KMS-11 (cell line): ENCODE data around the gene TBC1D1.

Source experiments
- H2AFZ ChIP-seq: fragments of 200-600 bp; sonication (generic); 2 replicates; pipeline ENCODE4 v1.6.1; 2016; ENCODE audit warnings: antibody characterized with exemption, mixed run types, low read depth
- H3K27ac ChIP-seq: fragments of 200-600 bp; sonication (generic); 2 replicates; pipeline ENCODE4 v1.6.1; 2016; ENCODE audit warnings: mild to moderate bottlenecking, mixed run types
- H3K27me3 ChIP-seq: fragments of 200-600 bp; sonication (generic); 2 replicates; pipeline ENCODE4 v1.6.1; 2017; ENCODE audit warnings: mild to moderate bottlenecking, low read depth, mixed run types, moderate library complexity; ENCODE audit not compliant: insufficient read depth
- H3K36me3 ChIP-seq: fragments of 200-600 bp; sonication (generic); 2 replicates; pipeline ENCODE4 v1.6.1; 2017; ENCODE audit warnings: mild to moderate bottlenecking, mixed run types; ENCODE audit not compliant: insufficient read depth
- H3K4me1 ChIP-seq: fragments of 200-600 bp; sonication (generic); 2 replicates; pipeline ENCODE4 v1.6.1; 2016; ENCODE audit warnings: mild to moderate bottlenecking, low read depth, mixed run types; ENCODE audit not compliant: poor library complexity, severe bottlenecking
- H3K4me2 ChIP-seq: fragments of 200-600 bp; sonication (generic); 2 replicates; pipeline ENCODE4 v1.7.0; 2016; ENCODE audit warnings: mild to moderate bottlenecking, mixed run types
- H3K4me3 ChIP-seq: fragments of 200-600 bp; sonication (generic); IDR thresholded peaks from 2 replicates; pipeline ENCODE4 v1.6.1; 2017; ENCODE audit warnings: low read depth, low read length, mixed read lengths; ENCODE audit not compliant: insufficient read depth
- H3K79me2 ChIP-seq: fragments of 200-600 bp; sonication (generic); 2 replicates; pipeline ENCODE4 v1.6.1; 2016; ENCODE audit warnings: low read depth, mixed run types; ENCODE audit not compliant: insufficient read depth
- H3K9ac ChIP-seq: fragments of 200-600 bp; sonication (generic); 2 replicates; pipeline ENCODE4 v1.6.1; 2016; ENCODE audit warnings: mild to moderate bottlenecking, mixed run types
- H4K20me1 ChIP-seq: fragments of 200-600 bp; sonication (generic); 2 replicates; pipeline ENCODE4 v1.6.1; 2016; ENCODE audit warnings: mild to moderate bottlenecking, mixed run types; ENCODE audit not compliant: insufficient read depth
- TF ChIP-seq, protein P1 (sequence below): fragments of 200-600 bp; sonication (generic); conservative IDR thresholded peaks from 2 replicates; pipeline ENCODE4 v1.6.1; 2017; ENCODE audit warnings: low read depth, mild to moderate bottlenecking, antibody characterized with exemption, low read length, moderate library complexity, mixed read lengths

The TBC1D1 gene

DNA sequence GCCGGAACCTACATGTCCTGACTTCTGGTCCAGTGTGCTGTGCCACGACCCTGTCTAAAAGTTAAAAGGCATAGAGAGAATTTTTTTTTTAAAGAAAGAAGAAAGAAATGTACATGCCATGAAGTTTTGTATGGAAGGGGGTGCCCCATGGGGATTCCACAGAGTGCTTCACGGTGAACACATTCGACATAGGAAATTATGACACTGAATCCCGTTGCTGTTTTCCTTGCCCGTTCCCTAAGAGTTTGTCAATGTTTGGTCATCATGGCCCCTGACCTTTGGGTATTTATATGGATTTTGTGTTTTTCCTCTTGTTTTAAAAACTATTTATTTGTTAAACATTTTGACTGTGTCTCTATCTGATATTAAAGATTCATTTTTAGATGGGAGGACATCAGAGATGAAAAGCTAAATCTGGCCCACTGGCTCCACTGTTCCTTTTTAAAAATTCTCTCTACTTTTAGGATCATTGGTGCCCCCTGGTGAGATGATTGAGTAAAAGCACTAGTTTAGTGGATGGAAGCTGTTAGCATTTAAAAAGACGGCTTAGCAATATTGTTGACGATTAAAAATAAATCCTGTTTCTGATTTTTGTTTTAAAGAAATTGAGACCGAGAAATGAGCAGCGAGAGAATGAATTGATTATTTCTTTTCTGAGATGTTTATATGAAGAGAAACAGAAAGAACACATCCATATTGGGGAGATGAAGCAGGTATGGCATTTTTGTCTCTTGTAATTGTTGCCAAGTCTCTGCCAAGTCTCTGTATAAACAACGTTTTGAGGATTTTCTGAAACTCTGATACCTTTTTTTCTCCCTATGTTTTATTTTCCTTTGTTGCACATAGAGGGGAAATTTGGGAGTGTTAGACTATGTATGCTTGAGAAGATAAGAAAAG is 144.3 kb downstream of the TBC1D1 start:
- Histone ChIP-seq H4K20me1 (no peaks in the 10 kb centered on the region), H2AFZ (no peak overlapping the region), H3K27me3 (no peaks in the 10 kb centered on the region), H3K27ac (no peak overlapping the region), H3K4me3 (no peak overlapping the region), H3K4me1 (no peaks in the 10 kb centered on the region), H3K9ac (no peak overlapping the region), H3K79me2 (no peaks in the 10 kb centered on the region), H3K4me2 (no peak overlapping the region), H3K36me3 (no peaks in the 10 kb centered on the region)
- TF ChIP-seq, protein P1, sequence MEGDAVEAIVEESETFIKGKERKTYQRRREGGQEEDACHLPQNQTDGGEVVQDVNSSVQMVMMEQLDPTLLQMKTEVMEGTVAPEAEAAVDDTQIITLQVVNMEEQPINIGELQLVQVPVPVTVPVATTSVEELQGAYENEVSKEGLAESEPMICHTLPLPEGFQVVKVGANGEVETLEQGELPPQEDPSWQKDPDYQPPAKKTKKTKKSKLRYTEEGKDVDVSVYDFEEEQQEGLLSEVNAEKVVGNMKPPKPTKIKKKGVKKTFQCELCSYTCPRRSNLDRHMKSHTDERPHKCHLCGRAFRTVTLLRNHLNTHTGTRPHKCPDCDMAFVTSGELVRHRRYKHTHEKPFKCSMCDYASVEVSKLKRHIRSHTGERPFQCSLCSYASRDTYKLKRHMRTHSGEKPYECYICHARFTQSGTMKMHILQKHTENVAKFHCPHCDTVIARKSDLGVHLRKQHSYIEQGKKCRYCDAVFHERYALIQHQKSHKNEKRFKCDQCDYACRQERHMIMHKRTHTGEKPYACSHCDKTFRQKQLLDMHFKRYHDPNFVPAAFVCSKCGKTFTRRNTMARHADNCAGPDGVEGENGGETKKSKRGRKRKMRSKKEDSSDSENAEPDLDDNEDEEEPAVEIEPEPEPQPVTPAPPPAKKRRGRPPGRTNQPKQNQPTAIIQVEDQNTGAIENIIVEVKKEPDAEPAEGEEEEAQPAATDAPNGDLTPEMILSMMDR, result peak; percentile 65

DNA sequence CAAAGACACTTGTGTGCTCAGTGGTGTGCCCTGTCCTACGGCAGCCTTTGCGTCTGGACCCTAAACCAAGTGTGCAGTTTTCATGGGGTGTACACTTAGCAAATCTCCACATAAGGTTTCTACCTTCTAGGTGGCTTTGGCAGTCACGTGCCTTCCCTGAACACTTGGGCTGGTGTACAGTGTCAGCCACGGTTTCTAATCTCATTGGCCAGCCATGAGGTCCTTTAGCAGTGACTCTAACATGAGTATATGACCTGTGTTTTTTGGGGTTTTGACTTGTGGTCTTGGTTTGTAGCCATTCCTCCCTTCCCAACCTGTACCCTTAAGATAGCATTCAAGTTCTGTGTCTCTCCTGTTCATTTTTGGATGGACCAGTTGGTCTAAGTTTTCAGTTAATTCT is 145.7 kb downstream of the TBC1D1 start:
- Histone ChIP-seq H3K36me3 (no peaks in the 10 kb centered on the region), H2AFZ (no peak overlapping the region), H3K4me1 (no peaks in the 10 kb centered on the region), H3K4me2 (no peak overlapping the region), H3K9ac (no peak overlapping the region), H4K20me1 (no peaks in the 10 kb centered on the region), H3K79me2 (no peaks in the 10 kb centered on the region), H3K27me3 (no peaks in the 10 kb centered on the region), H3K27ac (no peak overlapping the region), H3K4me3 (no peak overlapping the region)
- TF ChIP-seq, protein P1, result no peak

DNA sequence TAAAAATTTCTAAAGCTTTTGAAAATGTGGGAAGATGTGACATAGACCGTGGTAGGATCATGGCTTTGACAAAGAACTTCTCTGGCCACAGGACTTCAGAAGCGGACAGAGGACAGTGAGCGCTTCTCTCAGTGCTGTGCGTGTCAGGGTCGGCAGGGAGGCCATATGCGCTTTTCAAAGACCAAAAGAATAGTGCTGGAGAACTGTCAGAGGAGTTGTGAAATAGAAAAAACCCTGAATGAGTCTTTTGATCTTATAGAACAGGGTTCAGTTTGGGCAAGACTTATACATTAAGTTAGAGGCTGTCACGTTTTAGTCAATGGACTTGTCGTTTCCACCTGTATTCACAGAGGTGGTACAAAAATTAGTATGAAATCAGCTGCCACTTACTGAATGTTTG is 146.7 kb downstream of the TBC1D1 start:
- Histone ChIP-seq H4K20me1 (no peaks in the 10 kb centered on the region), H3K4me1 (no peaks in the 10 kb centered on the region), H2AFZ (no peak overlapping the region), H3K9ac (no peak overlapping the region), H3K79me2 (no peaks in the 10 kb centered on the region), H3K4me3 (no peak overlapping the region), H3K4me2 (no peak overlapping the region), H3K27me3 (no peaks in the 10 kb centered on the region), H3K27ac (no peak overlapping the region), H3K36me3 (no peaks in the 10 kb centered on the region)
- TF ChIP-seq, protein P1, result no peak

DNA sequence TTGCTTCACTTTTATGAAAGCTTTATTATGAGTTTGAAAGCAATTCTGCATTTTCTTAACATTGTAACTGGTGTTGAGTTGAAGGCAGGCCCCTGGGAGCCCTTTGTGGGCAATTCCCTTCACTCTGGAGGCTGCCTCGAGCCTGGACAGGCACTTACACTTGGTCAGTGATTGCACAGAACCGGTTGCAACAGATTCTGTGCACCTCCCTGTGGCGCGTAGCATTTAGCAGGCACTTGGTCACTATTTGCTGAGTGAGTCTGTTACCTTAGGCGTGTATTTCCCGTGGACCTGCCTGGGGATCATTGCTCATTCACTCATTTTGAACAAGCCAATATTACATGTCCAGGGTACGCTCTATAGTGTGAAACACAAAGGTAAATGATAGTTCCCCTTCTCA is 149.7 kb downstream of the TBC1D1 start:
- H3K9ac ChIP-seq, result no peak overlapping the region

More for the DNA sequence above, 149.7 kb downstream of the TBC1D1 start:
- Histone ChIP-seq H3K4me2 (no peak overlapping the region), H3K4me3 (no peak overlapping the region), H3K4me1 (no peaks in the 10 kb centered on the region), H3K27ac (no peak overlapping the region), H4K20me1 (no peaks in the 10 kb centered on the region), H2AFZ (no peak overlapping the region), H3K79me2 (no peaks in the 10 kb centered on the region), H3K27me3 (no peaks in the 10 kb centered on the region), H3K36me3 (no peaks in the 10 kb centered on the region)
- TF ChIP-seq, protein P1, result no peak
